Heart right ventricle (tissue), 16 donors: Measurements from ENCODE around the gene ALK. TPM values are rescaled to one million over a fixed set of nuclear protein-coding genes. Genes with fewer than 3 reads are reported as not detected.

Source experiments
- ATAC-seq, 8 donors: fragments of 200-7000 bp; cut with Tn5 transposase; one replicate each; pipeline ENCODE4 v1.9.1; 2020; ENCODE audit warnings: mild to moderate bottlenecking in 8 of 8, moderate library complexity in 8 of 8, moderate number of reproducible peaks in 1 of 8
- DNase-seq, 2 donors: peaks; one replicate each; pipeline ENCODE4 v3.0.0-alpha.2; 2020
- H3K27ac ChIP-seq, 10 donors: fragments of 200-600 bp; sonication (generic) in 2 of 10; one replicate each; pipeline versions ENCODE4 v1.5.0 to v1.8.0; 2020 to 2022; ENCODE audit warnings: mild to moderate bottlenecking in 3 of 10
- H3K27me3 ChIP-seq, 7 donors: fragments of 200-600 bp; one replicate each; pipeline ENCODE4 v1.8.0; 2021 to 2022; ENCODE audit warnings: mild to moderate bottlenecking in 2 of 7
- H3K36me3 ChIP-seq, 9 donors: fragments of 200-600 bp; sonication (generic) in 1 of 9; one replicate each; pipeline versions ENCODE4 v1.5.0 to v1.8.0; 2020 to 2022; ENCODE audit warnings: mild to moderate bottlenecking in 2 of 9
- H3K4me1 ChIP-seq, 9 donors: fragments of 200-600 bp; sonication (generic) in 1 of 9; one replicate each; pipeline versions ENCODE4 v1.5.0 to v1.8.0; 2020 to 2022; ENCODE audit warnings: mild to moderate bottlenecking in 4 of 9
- H3K4me3 ChIP-seq, 10 donors: fragments of 200-600 bp; sonication (generic) in 2 of 10; one replicate each; pipeline versions ENCODE4 v1.5.0 to v1.8.0; 2020 to 2022; ENCODE audit warnings: mild to moderate bottlenecking in 7 of 10, moderate library complexity in 2 of 10
- H3K9me3 ChIP-seq, 11 donors: fragments of 200-600 bp in 10 of 11; sonication (generic) in 2 of 11; one replicate each; pipeline versions ENCODE4 v1.5.0 to v1.8.0; 2013 to 2022; ENCODE audit warnings: mild to moderate bottlenecking in 2 of 11, control low read depth in 1 of 11, moderate library complexity in 1 of 11
- CTCF ChIP-seq, 9 donors: fragments of 200-600 bp; sonication (generic) in 2 of 9; IDR thresholded peaks; one replicate each; pipeline versions ENCODE4 v1.5.0 to v1.8.0; 2021 to 2022; ENCODE audit warnings: antibody characterized with exemption in 9 of 9, mild to moderate bottlenecking in 5 of 9, moderate library complexity in 1 of 9
- WGBS, 2 donors: extraction: QIAGEN DNeasy Blood & Tissue Kit; methylation state at CpG; one replicate each; pipeline ENCODE4 v1.1.7; 2013; ENCODE audit warnings: inconsistent platforms in 1 of 2; 5-methylcytosine and 5-hydroxymethylcytosine counted together
- intact Hi-C, 10 donors: fragments of 100-400 bp; cut with DNase I; formaldehyde crosslinking; loops; one replicate each; pipeline versions ENCODE4 v1.11.1 to v1.14.2; 2022
- polyA plus RNA-seq, 2 donors: library from polyadenylated mRNA; stranded (reverse); fragments of 200-250 nt; gene quantifications; one replicate each; pipeline ENCODE4 v1.2.3, GENCODE V29; 2013
- total RNA-seq, 10 donors: library from RNA; stranded (reverse); fragmentation: NEBNext Ultra II Directional in 3 of 10; extraction: Animal tissue kit (Norgen Biotek cat#: 25700) in 3 of 10; gene quantifications; one replicate each; pipeline versions ENCODE4 v1.2.1 to v1.2.4, GENCODE V29; 2021 to 2023
- donor health status: Arrhythmogenic right ventricular cardiomyopathy.
- donor health status: ischemic (EF 13 %, LVEDD 7.1; RV severe dilation, severe dysfunction).
- donor health status: healthy with polysubstance abuse.
- donor health status: DM: no; HTN: yes; CAD: no.
- donor health status: DM: no; HTN: no; CAD: no.
- donor health status: ischemic (EF 25% LVEDD 6.9; RV normal size, moderate dysfunction).
- donor health status: ischemic (EF 25% LVEDD 5.7; RV mildly dilated, moderate dysfunction).
- donor health status: healthy.
- donor health status: DM: yes; HTN: yes; CAD: no.
- donor health status: Ischemic cardiomyopathy.
- donor health status: ischemic (EF 35%, LVEDD 5.7; RV mildly dilated, moderate dysfunction).
- donor health status: nonischemic (EF 11% LVEDD 7.7; RV severe dilation, severe dysfunction).
- donor health status: DM: yes; HTN: yes; CAD: no.
- donor health status: PGD.
- donor health status: ischemic (EF 29% LVEDD 5.4; RV normal size, mild dysfunction).
- donor health status: nonischemic (EF 23%, LVEDD 6.1; RV moderate dilation, normal function).

Gene ALK
- total and polyA plus RNA-seq, 12 donors = 0.01 to 0.24 (median 0.08) TPM; not detected in 7

GRCh38 chr2:29837925-29838324 lies 83.5 kb downstream of the ALK start:
- H3K4me1 ChIP-seq = no peaks in the 10 kb centered on the region
- ATAC-seq = no peak
- no peak for DNase-seq
- H3K36me3 ChIP-seq = no peaks in the 10 kb centered on the region
- intact Hi-C loops = loop anchor here in 2 of 10 donors (5.0 to 10.0 kb wide), 2 partner anchors 531 to 883 kb away; no protein-coding TSS in a partner anchor
- H3K27me3 ChIP-seq = peaks cover 0 to 16% (median 11%) of the 10 kb centered on the region in 7 donors
- no peak for TF ChIP-seq CTCF (IDR thresholded peaks at IDR 0.05)
- no peak overlapping the region for H3K27ac ChIP-seq
- H3K9me3 ChIP-seq = peaks cover 0 to 33% (median 14%) of the 10 kb centered on the region in 11 donors
- H3K4me3 ChIP-seq = no peak overlapping the region

- no peaks in the 10 kb centered on the region for H3K36me3 ChIP-seq
- WGBS, 2 donors = 77 to 83% methylated on average over 2 of the region's 2 CpGs
These were observed 86.8 kb downstream of the ALK start for GRCh38 chr2:29834624-29835023.

GRCh38 chr2:29834036-29834540 lies 87.3 kb downstream of the ALK start:
- intact Hi-C loops = loop anchor here in 1 of 10 donors (10.0 kb wide), 1 partner anchor 879 kb away; no protein-coding TSS in a partner anchor
- H3K4me1 ChIP-seq = no peaks in the 10 kb centered on the region
- peaks cover 0 to 11% (median 3%) of the 10 kb centered on the region in 7 donors for H3K27me3 ChIP-seq
- DNase-seq = no peak
- 93 to 94% methylated on average over 1 of the region's 1 CpG for WGBS, 2 donors
- no peak for ATAC-seq
- H3K4me3 ChIP-seq = no peak overlapping the region
- H3K9me3 ChIP-seq = peaks cover 0 to 33% (median 14%) of the 10 kb centered on the region in 11 donors
- no peak overlapping the region for H3K27ac ChIP-seq
- no peak for TF ChIP-seq CTCF (IDR thresholded peaks at IDR 0.05)
- H3K36me3 ChIP-seq = no peaks in the 10 kb centered on the region

More at GRCh38 chr2:29834624-29835023, 86.8 kb downstream of the ALK start:
- intact Hi-C loops = loop anchor here in 2 of 10 donors (5.0 to 10.0 kb wide), 2 partner anchors 527 to 880 kb away; no protein-coding TSS in a partner anchor
- Histone ChIP-seq H3K4me1 (no peaks in the 10 kb centered on the region), H3K27ac (no peak overlapping the region), H3K9me3 (peaks cover 0 to 33% (median 14%) of the 10 kb centered on the region in 11 donors), H3K4me3 (no peak overlapping the region), H3K27me3 (peaks cover 0 to 11% (median under 1%) of the 10 kb centered on the region in 7 donors)
- ATAC-seq = no peak
- no peak for DNase-seq
- TF ChIP-seq CTCF (IDR thresholded peaks at IDR 0.05) = no peak

GRCh38 chr2:29831560-29831959 lies 89.8 kb downstream of the ALK start:
- DNase-seq (no peak), ATAC-seq (no peak)
- H3K36me3 ChIP-seq = no peaks in the 10 kb centered on the region
- no peak overlapping the region for H3K4me3 ChIP-seq
- intact Hi-C loops = loop anchor here in 1 of 10 donors (10.0 kb wide), 1 partner anchor 877 kb away; no protein-coding TSS in a partner anchor
- WGBS, 2 donors = 77 to 79% methylated on average over 2 of the region's 2 CpGs
- TF ChIP-seq CTCF (IDR thresholded peaks at IDR 0.05) = no peak
- H3K27me3 ChIP-seq = peaks cover 0 to 11% (median 3%) of the 10 kb centered on the region in 7 donors
- no peak overlapping the region for H3K27ac ChIP-seq
- no peaks in the 10 kb centered on the region for H3K4me1 ChIP-seq
- peaks cover 0 to 11% (median 0%) of the 10 kb centered on the region in 11 donors for H3K9me3 ChIP-seq
